Activated CD4-positive, alpha-beta T cell treated with anti-CD3 and anti-CD28 coated beads, Interleukin-2, amount 10 ng/mL, durations not matched to agents 7 days and 5 days (primary cell): ENCODE measurements around the gene MPP1. TPM values are rescaled to one million over a fixed set of nuclear protein-coding genes. Genes with fewer than 3 reads are reported as not detected.

ENCODE experiments used
- CTCF ChIA-PET: fragments of 350-600 bp; sonication (Branson Sonifier 250); formaldehyde crosslinking; loops from one replicate; lab custom pipeline; 2021; ENCODE audit warnings: antibody characterized with exemption; lab: Charles Lee
- POLR2A ChIA-PET: fragments of 350-600 bp; sonication (Branson Sonifier 250); formaldehyde crosslinking; loops from one replicate; lab custom pipeline; 2021; ENCODE audit warnings: antibody characterized with exemption; lab: Charles Lee
- DNase-seq: peaks from one replicate; pipeline ENCODE4 v3.0.0-alpha.2; 2020
- H3K27ac Mint-ChIP-seq: one replicate; pipeline ENCODE4 v1.8.0; 2021; ENCODE audit warnings: mild to moderate bottlenecking, moderate library complexity, mixed read lengths
- H3K27me3 Mint-ChIP-seq: one replicate; pipeline ENCODE4 v1.8.0; 2021; ENCODE audit warnings: mixed read lengths
- H3K36me3 Mint-ChIP-seq: one replicate; pipeline ENCODE4 v1.8.0; 2021; ENCODE audit warnings: low read depth, mixed read lengths
- H3K4me1 Mint-ChIP-seq: one replicate; pipeline ENCODE4 v1.8.0; 2021; ENCODE audit warnings: mixed read lengths
- H3K4me3 Mint-ChIP-seq: one replicate; pipeline ENCODE4 v1.8.0; 2021; ENCODE audit warnings: mild to moderate bottlenecking, moderate library complexity, mixed read lengths
- H3K9me3 Mint-ChIP-seq: one replicate; pipeline ENCODE4 v1.8.0; 2021; ENCODE audit warnings: mixed read lengths
- total RNA-seq, 2 experiments: library from RNA; stranded (reverse); gene quantifications; one replicate each; pipeline ENCODE4 v1.2.3, GENCODE V29; 2021

MPP1 gene
- total RNA-seq, 2 experiments from 2014 or later: 45.0 to 48.6 TPM

DNA sequence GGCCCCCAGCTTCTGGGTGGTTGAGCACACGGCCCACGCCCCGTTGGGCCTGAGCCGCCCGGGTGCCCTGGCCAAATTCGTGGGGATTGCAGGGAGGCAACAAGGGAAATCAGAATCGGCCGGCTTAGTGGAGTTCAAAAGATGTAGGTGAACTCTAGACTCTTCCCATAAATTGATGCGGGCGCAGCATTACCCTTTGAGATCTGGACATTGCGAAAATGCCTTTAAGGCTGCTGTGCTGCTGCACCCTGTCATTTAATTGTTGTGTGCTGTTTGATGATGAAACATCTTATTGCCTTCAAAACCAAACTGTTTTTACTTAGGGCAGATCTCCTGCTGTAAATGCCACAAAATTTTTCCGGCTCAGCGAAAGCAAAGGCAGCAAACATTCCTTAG lies 409 bp upstream of the MPP1 start:
- H3K4me1 Mint-ChIP-seq: peaks cover 50% of the 10 kb centered on the region
- peak overlapping the region; percentile 75 for H3K4me3 Mint-ChIP-seq
- ChIA-PET CTCF (interaction anchor here (0.7 to 1.9 kb wide), 5 partner anchors 12 to 57 kb away, joined by 3 to 5 read pairs (median 3); no protein-coding TSS in a partner anchor), POLR2A (no interaction called here)
- DNase-seq: no peak
- H3K27ac Mint-ChIP-seq: peak overlapping the region; percentile 84
- no peaks in the 10 kb centered on the region for H3K9me3 Mint-ChIP-seq
- H3K27me3 Mint-ChIP-seq: peaks cover 5% of the 10 kb centered on the region
- no peaks in the 10 kb centered on the region for H3K36me3 Mint-ChIP-seq

- peaks cover 5% of the 10 kb centered on the region for H3K27me3 Mint-ChIP-seq
- no peaks in the 10 kb centered on the region for H3K36me3 Mint-ChIP-seq
- no peaks in the 10 kb centered on the region for H3K9me3 Mint-ChIP-seq
- DNase-seq: no peak
- peaks cover 56% of the 10 kb centered on the region for H3K4me1 Mint-ChIP-seq
- CTCF ChIA-PET: interaction anchor here (1.1 to 1.9 kb wide), 2 partner anchors 17 to 26 kb away, joined by 4 to 5 read pairs; no protein-coding TSS in a partner anchor
- peak overlapping the region; percentile 75 for H3K4me3 Mint-ChIP-seq
- POLR2A ChIA-PET: no interaction called here
- H3K27ac Mint-ChIP-seq: peak overlapping the region; percentile 60
Observed at GRCh38 chrX:154804261-154804956, 876 bp downstream of the MPP1 start.

- Mint-ChIP-seq H3K4me3 (peak overlapping the region; percentile 44), H3K27me3 (peaks cover 5% of the 10 kb centered on the region), H3K9me3 (no peaks in the 10 kb centered on the region), H3K4me1 (peaks cover 65% of the 10 kb centered on the region), H3K36me3 (peaks cover 3% of the 10 kb centered on the region), H3K27ac (peak overlapping the region; percentile 80)
- ChIA-PET CTCF (no interaction called here), POLR2A (no interaction called here)
- no peak for DNase-seq
Observed at GRCh38 chrX:154802947-154803346, 2.3 kb downstream of the MPP1 start.

DNA sequence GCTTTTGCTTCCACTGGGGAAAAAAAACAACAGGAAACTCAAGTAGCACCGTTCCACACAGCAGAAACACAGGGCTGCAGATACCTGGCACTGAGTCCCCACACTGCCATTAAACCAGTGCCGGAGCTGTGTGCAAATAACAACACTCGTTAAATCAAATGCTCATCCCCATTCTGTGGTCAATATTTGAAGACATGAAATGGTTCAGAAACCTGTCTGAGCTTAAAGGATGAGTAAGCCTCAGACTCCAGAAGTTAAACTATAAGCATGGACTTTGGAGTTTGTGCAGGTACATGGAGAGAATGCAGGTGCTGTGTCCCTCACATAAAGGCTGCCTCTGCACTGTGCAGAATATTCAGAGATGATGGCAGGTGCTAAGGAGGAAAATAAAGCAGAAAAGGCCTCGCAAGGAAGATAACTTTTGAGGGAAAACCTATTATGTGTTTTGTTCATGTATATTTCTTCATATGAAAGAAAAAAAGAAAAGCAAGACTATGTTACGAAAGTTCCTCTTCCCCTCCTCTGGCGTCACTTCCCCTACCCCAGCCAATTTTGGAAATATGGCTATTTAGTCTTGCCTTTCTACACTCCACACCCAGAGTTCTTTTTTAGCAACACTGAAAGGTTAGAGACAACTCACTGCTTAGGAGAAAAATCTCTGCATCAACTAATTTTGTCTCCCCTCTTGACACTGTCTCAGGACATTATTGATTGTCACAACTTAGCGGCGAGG lies 4.6 kb downstream of the MPP1 start:
- peak overlapping the region; percentile 54 for H3K4me3 Mint-ChIP-seq
- CTCF ChIA-PET: interaction anchor here (0.9 to 1.6 kb wide), 3 partner anchors 9 to 34 kb away, joined by 3 to 4 read pairs (median 3); no protein-coding TSS in a partner anchor
- H3K4me1 Mint-ChIP-seq: peaks cover 75% of the 10 kb centered on the region
- H3K27ac Mint-ChIP-seq: peak overlapping the region; percentile 43
- POLR2A ChIA-PET: no interaction called here
- peaks cover 3% of the 10 kb centered on the region for H3K36me3 Mint-ChIP-seq
- H3K9me3 Mint-ChIP-seq: no peaks in the 10 kb centered on the region
- DNase-seq: no peak
- H3K27me3 Mint-ChIP-seq: no peaks in the 10 kb centered on the region

- Mint-ChIP-seq H3K4me3 (peak overlapping the region; percentile 32), H3K4me1 (peaks cover 74% of the 10 kb centered on the region), H3K27me3 (no peaks in the 10 kb centered on the region), H3K27ac (peak overlapping the region; percentile 76), H3K36me3 (peaks cover 3% of the 10 kb centered on the region), H3K9me3 (no peaks in the 10 kb centered on the region)
- POLR2A ChIA-PET: no interaction called here
- CTCF ChIA-PET: interaction anchor here (0.9 to 1.6 kb wide), 4 partner anchors 8 to 41 kb away, joined by 3 to 4 read pairs (median 3); no protein-coding TSS in a partner anchor
- DNase-seq: no peak
Observed at GRCh38 chrX:154799556-154800348, 5.5 kb downstream of the MPP1 start.

GRCh38 chrX:154797006-154797405 lies 8.3 kb downstream of the MPP1 start:
- H3K4me1 Mint-ChIP-seq: peaks cover 56% of the 10 kb centered on the region
- no peak overlapping the region for H3K27ac Mint-ChIP-seq
- H3K27me3 Mint-ChIP-seq: no peaks in the 10 kb centered on the region
- ChIA-PET CTCF (no interaction called here), POLR2A (no interaction called here)
- H3K36me3 Mint-ChIP-seq: peaks cover 3% of the 10 kb centered on the region
- no peak for DNase-seq
- no peak overlapping the region for H3K4me3 Mint-ChIP-seq
- H3K9me3 Mint-ChIP-seq: no peaks in the 10 kb centered on the region

- POLR2A ChIA-PET: no interaction called here
- Mint-ChIP-seq H3K9me3 (no peaks in the 10 kb centered on the region), H3K27me3 (no peaks in the 10 kb centered on the region), H3K4me3 (no peak overlapping the region), H3K27ac (no peak overlapping the region), H3K36me3 (peaks cover 16% of the 10 kb centered on the region), H3K4me1 (peaks cover 39% of the 10 kb centered on the region)
- DNase-seq: no peak
- CTCF ChIA-PET: no interaction called here
Observed at GRCh38 chrX:154795016-154795415, 10.3 kb downstream of the MPP1 start.

DNA sequence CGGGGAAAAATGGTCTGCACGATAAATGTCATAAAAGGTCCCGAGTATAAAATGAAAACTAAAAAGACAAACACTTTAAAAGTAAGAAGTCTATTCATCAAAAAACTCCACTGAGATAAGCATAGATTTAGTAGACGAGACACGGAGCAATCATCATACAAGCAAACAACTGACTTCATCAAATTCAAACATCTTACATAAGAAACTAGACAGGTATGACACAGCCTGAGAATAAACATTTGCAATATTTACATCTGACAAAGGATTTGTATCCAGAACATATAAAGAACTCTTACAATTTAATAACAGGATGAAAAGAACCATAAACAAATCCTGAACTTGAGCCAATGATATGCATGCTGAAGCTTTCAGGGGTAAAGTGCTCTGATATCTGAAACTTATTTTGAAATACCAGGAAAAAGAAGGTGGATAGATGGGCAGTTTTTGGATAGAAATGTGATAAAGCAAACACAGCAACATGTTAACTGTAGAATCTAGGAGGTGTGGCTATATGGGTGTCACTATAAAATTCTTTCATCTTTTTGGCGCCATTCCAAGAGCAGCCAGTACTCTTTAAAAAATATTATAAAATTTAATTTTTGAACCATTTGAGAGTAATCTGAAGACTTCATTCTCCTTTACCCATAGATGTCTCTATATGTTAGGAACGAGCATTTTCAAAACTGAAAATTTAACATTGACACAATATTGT lies 12.0 kb downstream of the MPP1 start:
- Mint-ChIP-seq H3K27me3 (no peaks in the 10 kb centered on the region), H3K9me3 (no peaks in the 10 kb centered on the region), H3K36me3 (peaks cover 20% of the 10 kb centered on the region), H3K4me3 (no peak overlapping the region), H3K27ac (no peak overlapping the region), H3K4me1 (peaks cover 24% of the 10 kb centered on the region)
- ChIA-PET CTCF (no interaction called here), POLR2A (no interaction called here)
- DNase-seq: no peak

GRCh38 chrX:154791939-154792338 lies 13.3 kb downstream of the MPP1 start:
- H3K36me3 Mint-ChIP-seq: peaks cover 24% of the 10 kb centered on the region
- no peak for DNase-seq
- no peak overlapping the region for H3K27ac Mint-ChIP-seq
- ChIA-PET CTCF (interaction anchor here (0.8 kb wide), 1 partner anchor 9 kb away, joined by 3 read pairs; no protein-coding TSS in a partner anchor), POLR2A (no interaction called here)
- no peaks in the 10 kb centered on the region for H3K27me3 Mint-ChIP-seq
- H3K4me1 Mint-ChIP-seq: peaks cover 11% of the 10 kb centered on the region
- H3K9me3 Mint-ChIP-seq: no peaks in the 10 kb centered on the region
- H3K4me3 Mint-ChIP-seq: no peak overlapping the region

DNA sequence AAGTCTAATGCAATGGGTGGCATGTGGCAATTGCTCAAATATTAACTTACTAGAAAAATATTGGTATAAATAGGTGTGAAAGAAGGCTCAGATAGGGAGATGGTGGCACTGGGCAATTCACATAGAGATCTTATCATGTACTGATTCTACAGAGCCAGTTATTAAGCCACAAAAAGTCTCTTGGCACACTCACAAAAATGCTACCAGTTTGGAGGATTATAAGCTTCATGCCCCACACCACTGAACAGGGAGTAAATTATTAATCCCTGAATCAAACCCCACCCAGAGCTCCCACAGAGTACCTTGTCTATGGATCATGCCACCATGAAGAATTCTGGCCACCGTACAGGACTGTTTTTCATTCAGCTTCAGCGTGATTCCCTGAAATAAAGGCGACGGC lies 13.8 kb downstream of the MPP1 start:
- Mint-ChIP-seq H3K27ac (no peak overlapping the region), H3K4me1 (peaks cover 8% of the 10 kb centered on the region), H3K27me3 (no peaks in the 10 kb centered on the region), H3K9me3 (no peaks in the 10 kb centered on the region), H3K36me3 (peaks cover 24% of the 10 kb centered on the region), H3K4me3 (no peak overlapping the region)
- POLR2A ChIA-PET: no interaction called here
- no peak for DNase-seq
- CTCF ChIA-PET: interaction anchor here (0.8 kb wide), 1 partner anchor 9 kb away, joined by 3 read pairs; no protein-coding TSS in a partner anchor

- no peak for DNase-seq
- ChIA-PET CTCF (interaction anchor here (1.4 kb wide), 1 partner anchor 9 kb away, joined by 5 read pairs; no protein-coding TSS in a partner anchor), POLR2A (no interaction called here)
- no peaks in the 10 kb centered on the region for H3K27me3 Mint-ChIP-seq
- H3K27ac Mint-ChIP-seq: no peak overlapping the region
- peaks cover 46% of the 10 kb centered on the region for H3K36me3 Mint-ChIP-seq
- peaks cover 34% of the 10 kb centered on the region for H3K4me1 Mint-ChIP-seq
- no peak overlapping the region for H3K4me3 Mint-ChIP-seq
- no peaks in the 10 kb centered on the region for H3K9me3 Mint-ChIP-seq
Observed at GRCh38 chrX:154785716-154786115, 19.6 kb downstream of the MPP1 start.
